ENCODE data around the gene ATP11A. TPM values are rescaled to one million over a fixed set of nuclear protein-coding genes. Genes with fewer than 3 reads are reported as not detected.

ATP11A gene
- total RNA-seq, 1 experiment from 2014 or later: 80.4 TPM

DNA sequence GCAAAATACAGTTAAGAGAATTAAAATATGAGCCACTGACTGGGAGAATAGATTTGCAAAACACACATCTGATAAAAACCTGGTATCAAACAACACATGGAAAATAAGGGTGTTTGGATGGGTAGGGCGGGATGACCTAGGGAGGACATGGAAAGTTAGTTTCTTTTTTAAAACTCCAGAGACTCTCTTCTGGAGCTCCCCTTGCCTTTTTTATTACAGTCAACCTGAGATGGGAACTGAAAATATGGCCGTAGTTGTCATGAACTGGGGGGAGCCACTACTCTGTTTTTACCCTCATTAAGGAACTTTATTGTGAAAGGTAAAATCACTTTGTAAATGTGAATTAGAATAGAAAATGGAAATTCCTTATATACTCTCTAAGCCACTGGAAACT is 113.0 kb downstream of the ATP11A start:
- no TSS peak for BruUV-seq (replicated peaks)
- Histone ChIP-seq H3K36me3 (ENCODE audit: control insufficient read depth in 1 of 2, insufficient read depth in 2 of 2, low read length in 2 of 2) (peaks cover 0 to 4% of the 10 kb centered on the region in 2 experiments; a peak in 1 of 4 replicates), H3K27me3 (ENCODE audit: insufficient read depth, low read length) (no peaks in the 10 kb centered on the region), H3K4me3 (replicated peaks in 1 of 2; ENCODE audit: low read depth in 1 of 2, low read length in 2 of 2) (no peak overlapping the region), H4K20me1 (ENCODE audit: insufficient read depth) (no peaks in the 10 kb centered on the region), H3K79me2 (ENCODE audit: insufficient read depth, low read length) (no peaks in the 10 kb centered on the region), H3K4me1 (ENCODE audit: control insufficient read depth in 1 of 2, insufficient read depth in 2 of 2, low read length in 2 of 2) (no peaks in the 10 kb centered on the region), H3K9ac (ENCODE audit: low read length) (no peak overlapping the region), H3K4me2 (ENCODE audit: low read length) (no peak overlapping the region), H3K9me3 (ENCODE audit: control insufficient read depth in 1 of 2, insufficient read depth in 1 of 2, low read depth in 1 of 2, low read length in 2 of 2) (no peaks in the 10 kb centered on the region), H2AFZ (ENCODE audit: low read depth, low read length, poor library complexity, severe bottlenecking) (no peak overlapping the region), H3K27ac (ENCODE audit: low read depth, low read length) (no peak overlapping the region), H3K9me2 (ENCODE audit: insufficient read depth) (no peaks in the 10 kb centered on the region)
- ChIA-PET RAD21 (ENCODE audit: low non-redundant PET in 1 of 2, low total read pairs in 2 of 2, uncharacterized antibody in 2 of 2, unreplicated experiment in 2 of 2) (no interaction called here), CTCF (no interaction called here), POLR2A (no interaction called here)
- DNase-seq (ENCODE audit: low read depth, low spot score) (no peak), ATAC-seq (no peak)
- intact Hi-C loops (cut with micrococcal nuclease): no loop called here
- TF ChIP-seq TCF7L2 (IDR thresholded peaks at IDR 0.05; ENCODE audit: borderline replicate concordance, extremely low read depth, insufficient read depth, insufficient read length): no peak
- no peak for TF ChIP-seq ATF3 (IDR thresholded peaks at IDR 0.05)
- TF ChIP-seq ZBTB33 (IDR thresholded peaks at IDR 0.05; ENCODE audit: extremely low read depth, insufficient replicate concordance, low read length): no peak
- TF ChIP-seq CBX3 (IDR thresholded peaks at IDR 0.05; ENCODE audit: low read depth): no peak
- no peak for TF ChIP-seq FOSL1 (IDR thresholded peaks at IDR 0.05; ENCODE audit: low read depth)
- TF ChIP-seq EZH2 (IDR thresholded peaks at IDR 0.05): no peak
- no peak for TF ChIP-seq YY1 (IDR thresholded peaks at IDR 0.05; ENCODE audit: extremely low read depth, insufficient replicate concordance, low read depth, low read length)
- TF ChIP-seq SP1 (IDR thresholded peaks at IDR 0.05; ENCODE audit: low read depth): no peak
- TF ChIP-seq RAD21 (IDR thresholded peaks at IDR 0.05; ENCODE audit: low read depth): no peak
- TF ChIP-seq POLR2A (IDR thresholded peaks at IDR 0.05; ENCODE audit: borderline replicate concordance, extremely low read depth, insufficient read depth, insufficient read length): no peak
- TF ChIP-seq POLR2AphosphoS5 (IDR thresholded peaks at IDR 0.05; ENCODE audit: low read depth, low read length): no peak
- no peak for TF ChIP-seq EGR1 (IDR thresholded peaks at IDR 0.05; ENCODE audit: low read depth)
- no peak for TF ChIP-seq ZFX (IDR thresholded peaks at IDR 0.05)
- no peak for TF ChIP-seq CEBPB (IDR thresholded peaks at IDR 0.05; ENCODE audit: low read depth)
- TF ChIP-seq EZH2phosphoT487 (IDR thresholded peaks at IDR 0.05; ENCODE audit: borderline replicate concordance): no peak
- no peak for TF ChIP-seq JUND (IDR thresholded peaks at IDR 0.05)
- TF ChIP-seq MAX (IDR thresholded peaks at IDR 0.05): no peak
- no peak for TF ChIP-seq ZNF274 (IDR thresholded peaks at IDR 0.05; ENCODE audit: low read depth, low read length)

Measured in HCT116 (cell line).